Upper lobe of right lung (tissue), 1 donor: Measurements from ENCODE around the gene PIK3R2. TPM values are rescaled to one million over a fixed set of nuclear protein-coding genes. Genes with fewer than 3 reads are reported as not detected.

Experiments used
- ATAC-seq: fragments of 200-7000 bp; cut with Tn5 transposase; one replicate; pipeline ENCODE4 v1.9.1; 2020; ENCODE audit warnings: mild to moderate bottlenecking, moderate library complexity
- DNase-seq: peaks from one replicate; pipeline ENCODE4 v3.0.0-alpha.2; 2020
- H3K27ac ChIP-seq: fragments of 200-600 bp; one replicate; pipeline ENCODE4 v1.8.0; 2022
- H3K27me3 ChIP-seq: fragments of 200-600 bp; one replicate; pipeline ENCODE4 v1.8.0; 2022; ENCODE audit warnings: mild to moderate bottlenecking
- H3K36me3 ChIP-seq: fragments of 200-600 bp; one replicate; pipeline ENCODE4 v1.8.0; 2022
- H3K4me1 ChIP-seq: fragments of 200-600 bp; one replicate; pipeline ENCODE4 v1.8.0; 2022
- H3K4me3 ChIP-seq: fragments of 200-600 bp; one replicate; pipeline ENCODE4 v1.8.0; 2022; ENCODE audit warnings: mild to moderate bottlenecking
- H3K9me3 ChIP-seq: fragments of 200-600 bp; one replicate; pipeline ENCODE4 v1.8.0; 2022
- intact Hi-C: fragments of 100-400 bp; cut with DNase I; formaldehyde crosslinking; loops from one replicate; pipeline ENCODE4 v1.11.0; 2022
- total RNA-seq: library from RNA; stranded (reverse); fragmentation: NEBNext Ultra II Directional; extraction: Animal tissue kit (Norgen Biotek cat#: 25700); gene quantifications from one replicate; pipeline ENCODE4 v1.2.1, GENCODE V29; 2021
- TF ChIP-seq, protein P1 (sequence below): fragments of 200-600 bp; IDR thresholded peaks from one replicate; pipeline ENCODE4 v1.8.0; 2022; ENCODE audit warnings: antibody characterized with exemption
- donor health status: DM: no; HTN: yes; CAD: no; lungs with severe emphysema.

The PIK3R2 gene
- total RNA-seq, 1 donor from 2014 or later, result 24.2 TPM

DNA sequence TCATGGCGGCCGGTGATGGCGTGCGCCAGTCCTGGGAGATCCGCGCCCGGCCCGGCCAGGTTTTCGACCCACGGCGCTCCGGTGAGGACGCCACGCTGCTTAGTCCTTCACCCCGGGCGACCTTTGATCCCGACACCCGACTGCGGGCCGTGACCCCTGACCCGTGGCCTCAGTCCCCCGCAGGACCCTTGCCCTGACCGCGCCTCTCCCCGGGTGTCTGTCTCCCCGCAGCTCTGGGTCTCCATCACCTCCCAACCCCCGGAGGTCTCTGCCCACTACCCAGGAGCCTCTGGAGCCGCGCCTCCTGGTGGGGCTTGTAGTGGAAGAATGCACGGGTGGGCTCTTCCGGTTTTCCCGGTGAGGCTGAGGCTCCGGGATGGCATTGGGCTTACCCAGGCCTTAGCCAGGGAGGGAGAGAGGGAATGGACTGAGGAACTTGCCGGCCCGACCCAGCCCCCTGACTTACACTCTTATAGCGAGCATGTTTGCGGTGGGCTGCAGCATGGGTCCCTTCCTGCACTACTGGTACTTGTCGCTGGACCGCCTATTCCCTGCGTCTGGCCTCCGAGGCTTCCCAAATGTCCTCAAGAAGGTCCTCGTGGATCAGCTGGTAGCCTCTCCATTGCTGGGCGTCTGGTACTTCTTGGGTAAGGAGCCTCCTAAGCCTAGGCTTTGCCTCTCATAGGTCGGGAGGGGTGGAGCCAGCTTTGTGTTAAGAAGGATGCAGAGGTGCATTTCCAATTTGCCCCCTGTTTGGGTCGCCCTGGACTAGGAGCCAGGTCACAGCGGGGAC is 40.6 kb downstream of the PIK3R2 start:
- no peak for DNase-seq
- H3K4me3 ChIP-seq, result peak overlapping the region; percentile 91
- intact Hi-C loops, result no loop called here
- H3K27me3 ChIP-seq, result no peaks in the 10 kb centered on the region
- no peak for ATAC-seq
- H3K9me3 ChIP-seq, result no peaks in the 10 kb centered on the region
- H3K36me3 ChIP-seq, result peaks cover 15% of the 10 kb centered on the region
- peaks cover 18% of the 10 kb centered on the region for H3K4me1 ChIP-seq
- peak overlapping the region; percentile 81 for H3K27ac ChIP-seq
- TF ChIP-seq, protein P1, sequence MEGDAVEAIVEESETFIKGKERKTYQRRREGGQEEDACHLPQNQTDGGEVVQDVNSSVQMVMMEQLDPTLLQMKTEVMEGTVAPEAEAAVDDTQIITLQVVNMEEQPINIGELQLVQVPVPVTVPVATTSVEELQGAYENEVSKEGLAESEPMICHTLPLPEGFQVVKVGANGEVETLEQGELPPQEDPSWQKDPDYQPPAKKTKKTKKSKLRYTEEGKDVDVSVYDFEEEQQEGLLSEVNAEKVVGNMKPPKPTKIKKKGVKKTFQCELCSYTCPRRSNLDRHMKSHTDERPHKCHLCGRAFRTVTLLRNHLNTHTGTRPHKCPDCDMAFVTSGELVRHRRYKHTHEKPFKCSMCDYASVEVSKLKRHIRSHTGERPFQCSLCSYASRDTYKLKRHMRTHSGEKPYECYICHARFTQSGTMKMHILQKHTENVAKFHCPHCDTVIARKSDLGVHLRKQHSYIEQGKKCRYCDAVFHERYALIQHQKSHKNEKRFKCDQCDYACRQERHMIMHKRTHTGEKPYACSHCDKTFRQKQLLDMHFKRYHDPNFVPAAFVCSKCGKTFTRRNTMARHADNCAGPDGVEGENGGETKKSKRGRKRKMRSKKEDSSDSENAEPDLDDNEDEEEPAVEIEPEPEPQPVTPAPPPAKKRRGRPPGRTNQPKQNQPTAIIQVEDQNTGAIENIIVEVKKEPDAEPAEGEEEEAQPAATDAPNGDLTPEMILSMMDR, result no peak

DNA sequence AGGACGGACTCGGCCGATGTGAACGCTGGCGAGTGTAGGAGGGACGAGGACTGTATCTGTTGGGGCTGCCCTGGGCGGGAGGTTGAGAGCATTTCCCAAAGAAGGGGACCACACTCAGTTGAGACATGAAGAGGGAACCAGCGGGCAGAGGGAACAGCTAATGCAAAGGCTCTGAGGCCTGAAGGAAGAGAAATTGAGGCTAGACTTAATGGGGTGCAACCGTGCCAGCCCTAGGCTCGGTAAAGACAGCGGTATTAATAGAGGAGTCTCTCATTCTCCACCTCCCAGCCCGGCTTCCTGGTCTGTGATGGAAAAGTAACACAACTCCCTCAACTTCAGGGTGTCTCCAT is 41.2 kb downstream of the PIK3R2 start:
- intact Hi-C loops, result no loop called here

GRCh38 chr19:18194554-18195238 is 41.7 kb downstream of the PIK3R2 start:
- no peaks in the 10 kb centered on the region for H3K27me3 ChIP-seq
- intact Hi-C loops, result no loop called here
- H3K9me3 ChIP-seq, result no peaks in the 10 kb centered on the region
- no peak overlapping the region for H3K27ac ChIP-seq
- DNase-seq (peak; percentile 72), ATAC-seq (no peak)
- H3K4me3 ChIP-seq, result peak overlapping the region; percentile 91
- peaks cover 17% of the 10 kb centered on the region for H3K36me3 ChIP-seq
- TF ChIP-seq, protein P1, result no peak
- H3K4me1 ChIP-seq, result peaks cover 18% of the 10 kb centered on the region

More for the DNA sequence above, 41.2 kb downstream of the PIK3R2 start:
- no peak for DNase-seq
- Histone ChIP-seq H3K4me3 (peak overlapping the region; percentile 91), H3K27me3 (no peaks in the 10 kb centered on the region), H3K4me1 (peaks cover 18% of the 10 kb centered on the region), H3K9me3 (no peaks in the 10 kb centered on the region), H3K36me3 (peaks cover 17% of the 10 kb centered on the region), H3K27ac (no peak overlapping the region)
- no peak for ATAC-seq
- TF ChIP-seq, protein P1, result no peak

DNA sequence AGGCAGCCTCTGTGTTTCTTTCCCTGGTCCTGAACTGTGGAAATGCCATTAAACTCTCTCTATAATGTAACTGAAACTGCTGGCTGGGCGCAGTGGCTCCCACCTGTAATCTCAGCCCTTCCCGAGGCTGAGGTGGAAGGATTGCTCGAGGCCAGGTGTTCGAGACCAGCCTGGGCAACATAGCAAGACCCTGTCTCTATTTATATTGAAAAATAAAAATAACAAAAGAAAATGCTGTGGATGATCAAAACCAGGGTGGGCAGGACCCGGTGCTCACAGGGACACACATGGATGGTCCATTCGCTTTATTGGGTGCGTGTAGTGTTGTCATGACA is 43.5 kb downstream of the PIK3R2 start:
- no peak for DNase-seq
- TF ChIP-seq, protein P1, result no peak
- H3K36me3 ChIP-seq, result peaks cover 17% of the 10 kb centered on the region
- H3K4me3 ChIP-seq, result no peak overlapping the region
- intact Hi-C loops, result no loop called here
- no peaks in the 10 kb centered on the region for H3K27me3 ChIP-seq
- no peaks in the 10 kb centered on the region for H3K9me3 ChIP-seq
- no peak overlapping the region for H3K27ac ChIP-seq
- H3K4me1 ChIP-seq, result peaks cover 17% of the 10 kb centered on the region
- no peak for ATAC-seq

GRCh38 chr19:18197306-18197705 is 44.3 kb downstream of the PIK3R2 start:
- DNase-seq, result no peak
- Histone ChIP-seq H3K27ac (no peak overlapping the region), H3K4me3 (no peak overlapping the region), H3K9me3 (no peaks in the 10 kb centered on the region), H3K36me3 (peaks cover 17% of the 10 kb centered on the region), H3K27me3 (no peaks in the 10 kb centered on the region), H3K4me1 (peaks cover 12% of the 10 kb centered on the region)
- intact Hi-C loops, result no loop called here
- TF ChIP-seq, protein P1, result no peak
- no peak for ATAC-seq
